Kidney (tissue), 14 donors: Measurements from ENCODE around the gene SCYGR8. TPM values are rescaled to one million over a fixed set of nuclear protein-coding genes. Genes with fewer than 3 reads are reported as not detected.

Experiments
- DNase-seq, 5 donors: peaks; one replicate each; pipeline ENCODE4 v3.0.0-alpha.2; 2013 to 2020
- FAIRE-seq: peaks from 2 replicates; lab custom pipeline; 2012; peaks lifted over from hg19 to GRCh38; lab: Jason Lieb, UNC
- H3K27ac ChIP-seq, 2 donors: one replicate each; pipeline ENCODE4 v1.7.0; 2013; ENCODE audit warnings: low read depth in 2 of 2, low read length in 2 of 2, inconsistent platforms in 1 of 2
- H3K27me3 ChIP-seq: one replicate; pipeline ENCODE4 v1.7.1; 2013; ENCODE audit warnings: low read length, inconsistent platforms; ENCODE audit not compliant: control insufficient read depth, insufficient read depth
- H3K36me3 ChIP-seq, 3 donors: one replicate each; pipeline versions ENCODE4 v1.7.0 to v1.7.1; 2013; ENCODE audit warnings: low read length in 3 of 3, control low read depth in 1 of 3, inconsistent platforms in 1 of 3; ENCODE audit not compliant: insufficient read depth in 3 of 3, control insufficient read depth in 2 of 3
- H3K4me1 ChIP-seq, 3 donors: one replicate each; pipeline versions ENCODE4 v1.7.0 to v1.7.1; 2013; ENCODE audit warnings: low read length in 3 of 3, inconsistent platforms in 1 of 3, low read depth in 1 of 3; ENCODE audit not compliant: control insufficient read depth in 2 of 3, insufficient read depth in 2 of 3
- H3K4me3 ChIP-seq, 3 donors: one replicate each; pipeline versions ENCODE4 v1.7.0 to v1.8.1; 2013; ENCODE audit warnings: low read length in 3 of 3, control low read depth in 1 of 3, inconsistent platforms in 1 of 3
- H3K9ac ChIP-seq, 3 donors: one replicate each; pipeline versions ENCODE4 v1.7.0 to v1.7.1; 2013; ENCODE audit warnings: low read length in 3 of 3, control low read depth in 1 of 3, inconsistent platforms in 1 of 3
- H3K9me3 ChIP-seq, 3 donors: one replicate each; pipeline versions ENCODE4 v1.7.0 to v1.7.1; 2013; ENCODE audit warnings: low read length in 3 of 3, control low read depth in 1 of 3, inconsistent platforms in 1 of 3; ENCODE audit not compliant: control insufficient read depth in 2 of 3, insufficient read depth in 1 of 3
- intact Hi-C: fragments of 100-400 bp; cut with DNase I; formaldehyde crosslinking; loops from one replicate; pipeline ENCODE4 v1.11.1; 2022
- polyA plus RNA-seq: library from polyadenylated mRNA; stranded (reverse); fragments of 350-450 nt; fragmentation: Illumina TruSeq; extraction: RNeasy Lipid Tissue Mini Kit (QIAGEN cat#74804); gene quantifications from one replicate; pipeline ENCODE4 v1.2.3, GENCODE V29; 2014; ENCODE audit warnings: low read depth, low replicate concordance; ENCODE audit not compliant: insufficient read depth
- total RNA-seq: library from RNA; stranded (reverse); fragmentation: NEBNext Ultra II Directional; extraction: Animal tissue kit (Norgen Biotek cat#: 25700); gene quantifications from one replicate; pipeline ENCODE4 v1.2.1, GENCODE V29; 2021
- TF ChIP-seq, protein P1 (sequence below): IDR thresholded peaks from 3 replicates; pipeline ENCODE4 v1.5.1; 2012; ENCODE audit warnings: mild to moderate bottlenecking, moderate library complexity, borderline replicate concordance; ENCODE audit not compliant: insufficient read depth; ENCODE audit errors: extremely low read depth
- donor health status: control.
- donor health status: control.
- donor health status: control.
- donor health status: control.
- donor health status: control.
- donor health status: DM: yes; HTN: yes; CAD: no.
- donor health status: Normal renal cell carcinoma (clear cell type).

The SCYGR8 gene
- total and polyA plus RNA-seq, 2 donors from 2014 or later: not detected

DNA sequence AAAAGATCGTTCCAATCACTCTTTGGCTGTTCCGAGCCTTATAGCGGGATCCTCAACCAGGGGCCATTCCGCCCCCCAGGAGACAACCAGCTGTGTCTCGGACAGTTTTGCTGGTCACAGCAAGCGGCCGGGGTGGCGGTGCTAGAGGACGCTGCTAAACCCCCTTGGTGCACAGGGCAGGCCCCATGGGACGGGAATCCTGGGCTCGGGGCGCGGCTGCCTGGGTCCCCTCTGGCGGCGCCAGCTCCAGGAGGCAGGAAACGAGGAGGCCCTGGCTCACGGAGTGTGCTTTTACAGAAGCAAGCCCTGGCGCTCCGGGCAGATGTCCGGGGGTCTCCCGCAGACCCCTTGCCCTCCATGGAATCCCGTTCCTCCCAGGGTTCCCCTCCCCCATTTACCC lies 22.1 kb downstream of the SCYGR8 start:
- DNase-seq (no peak), FAIRE-seq (no peak)
- Histone ChIP-seq H3K27ac (no peak overlapping the region), H3K36me3 (no peaks in the 10 kb centered on the region), H3K4me3 (no peak overlapping the region), H3K27me3 (no peaks in the 10 kb centered on the region), H3K9ac (no peak overlapping the region), H3K4me1 (peaks cover 0 to 11% (median 0%) of the 10 kb centered on the region in 3 donors), H3K9me3 (no peaks in the 10 kb centered on the region)
- TF ChIP-seq, protein P1, sequence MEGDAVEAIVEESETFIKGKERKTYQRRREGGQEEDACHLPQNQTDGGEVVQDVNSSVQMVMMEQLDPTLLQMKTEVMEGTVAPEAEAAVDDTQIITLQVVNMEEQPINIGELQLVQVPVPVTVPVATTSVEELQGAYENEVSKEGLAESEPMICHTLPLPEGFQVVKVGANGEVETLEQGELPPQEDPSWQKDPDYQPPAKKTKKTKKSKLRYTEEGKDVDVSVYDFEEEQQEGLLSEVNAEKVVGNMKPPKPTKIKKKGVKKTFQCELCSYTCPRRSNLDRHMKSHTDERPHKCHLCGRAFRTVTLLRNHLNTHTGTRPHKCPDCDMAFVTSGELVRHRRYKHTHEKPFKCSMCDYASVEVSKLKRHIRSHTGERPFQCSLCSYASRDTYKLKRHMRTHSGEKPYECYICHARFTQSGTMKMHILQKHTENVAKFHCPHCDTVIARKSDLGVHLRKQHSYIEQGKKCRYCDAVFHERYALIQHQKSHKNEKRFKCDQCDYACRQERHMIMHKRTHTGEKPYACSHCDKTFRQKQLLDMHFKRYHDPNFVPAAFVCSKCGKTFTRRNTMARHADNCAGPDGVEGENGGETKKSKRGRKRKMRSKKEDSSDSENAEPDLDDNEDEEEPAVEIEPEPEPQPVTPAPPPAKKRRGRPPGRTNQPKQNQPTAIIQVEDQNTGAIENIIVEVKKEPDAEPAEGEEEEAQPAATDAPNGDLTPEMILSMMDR: no peak
- intact Hi-C loops: loop anchor here (10.0 kb wide), 1 partner anchor 363 kb away; no protein-coding TSS in a partner anchor

DNA sequence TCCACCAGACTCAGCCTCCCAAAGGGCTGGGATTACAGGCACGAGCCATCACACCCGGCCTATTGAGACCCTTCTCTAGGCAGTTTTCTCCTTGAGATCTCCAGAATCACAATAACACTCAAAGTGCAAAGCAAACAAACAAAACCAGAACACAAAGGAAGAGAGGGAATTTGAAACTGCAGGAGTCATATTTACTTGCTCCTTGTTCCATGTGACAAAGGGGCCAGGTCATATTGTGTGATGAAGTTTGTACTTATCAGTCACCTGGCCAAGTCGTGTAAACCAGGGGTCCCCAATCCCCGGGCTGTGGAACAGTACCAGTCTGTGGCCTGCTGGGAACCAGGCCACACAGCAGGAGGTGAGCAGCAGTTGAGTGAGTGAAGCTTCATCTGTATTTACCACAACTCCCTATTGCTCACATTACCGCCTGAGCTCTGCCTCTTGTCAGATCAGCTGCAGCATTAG lies 26.5 kb downstream of the SCYGR8 start:
- intact Hi-C loops: no loop called here
- no peaks in the 10 kb centered on the region for H3K9me3 ChIP-seq
- H3K36me3 ChIP-seq: no peaks in the 10 kb centered on the region
- FAIRE-seq (no peak), DNase-seq (no peak)
- no peak overlapping the region for H3K4me3 ChIP-seq
- H3K9ac ChIP-seq: no peak overlapping the region
- no peak overlapping the region for H3K27ac ChIP-seq
- H3K4me1 ChIP-seq: peaks cover 0 to 4% (median 2%) of the 10 kb centered on the region in 3 donors
- no peaks in the 10 kb centered on the region for H3K27me3 ChIP-seq
- TF ChIP-seq, protein P1: no peak

DNA sequence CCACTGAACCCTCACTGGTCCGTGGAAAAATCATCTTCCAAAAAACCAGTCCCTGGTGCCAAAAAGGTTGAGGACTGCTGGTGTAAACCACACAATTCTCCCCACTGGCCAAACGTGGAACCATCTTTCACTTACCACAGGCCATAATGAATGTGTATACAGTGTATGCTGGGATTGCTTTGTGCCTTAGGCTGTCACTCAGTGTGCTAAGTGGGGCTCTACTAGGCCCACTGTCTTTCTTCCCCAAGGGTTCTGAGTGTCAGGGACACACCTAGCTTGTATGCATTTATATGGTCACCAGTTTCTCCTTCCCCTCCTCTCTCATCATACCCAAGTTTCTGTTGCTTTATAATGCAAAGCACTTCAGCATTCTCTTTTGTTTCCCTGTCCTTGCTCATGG lies 27.2 kb downstream of the SCYGR8 start:
- H3K27ac ChIP-seq: no peak overlapping the region
- H3K9me3 ChIP-seq: no peaks in the 10 kb centered on the region
- no peak overlapping the region for H3K9ac ChIP-seq
- FAIRE-seq: no peak
- TF ChIP-seq, protein P1: no peak
- H3K36me3 ChIP-seq: no peaks in the 10 kb centered on the region
- intact Hi-C loops: no loop called here
- H3K4me3 ChIP-seq: no peak overlapping the region
- H3K4me1 ChIP-seq: peaks cover 0 to 4% (median 2%) of the 10 kb centered on the region in 3 donors
- DNase-seq: no peak
- H3K27me3 ChIP-seq: no peaks in the 10 kb centered on the region
